LNCaP clone FGC (cell line): ENCODE results near the gene PPM1H.

ENCODE experiments used
- DNase-seq: peaks from one replicate; pipeline ENCODE4 v3.0.0-alpha.2; 2011; ENCODE audit warnings: low read depth
- H3K4me3 ChIP-seq: 2 replicates; pipeline ENCODE4 v1.5.1; 2011; ENCODE audit warnings: mild to moderate bottlenecking, low read depth, low read length, control low read depth
- TF ChIP-seq, protein P1 (sequence below): IDR thresholded peaks from 2 replicates; pipeline ENCODE4 v1.5.1; 2012; ENCODE audit warnings: mild to moderate bottlenecking; ENCODE audit not compliant: control insufficient read depth, insufficient read depth; ENCODE audit errors: extremely low read depth

The PPM1H gene

DNA sequence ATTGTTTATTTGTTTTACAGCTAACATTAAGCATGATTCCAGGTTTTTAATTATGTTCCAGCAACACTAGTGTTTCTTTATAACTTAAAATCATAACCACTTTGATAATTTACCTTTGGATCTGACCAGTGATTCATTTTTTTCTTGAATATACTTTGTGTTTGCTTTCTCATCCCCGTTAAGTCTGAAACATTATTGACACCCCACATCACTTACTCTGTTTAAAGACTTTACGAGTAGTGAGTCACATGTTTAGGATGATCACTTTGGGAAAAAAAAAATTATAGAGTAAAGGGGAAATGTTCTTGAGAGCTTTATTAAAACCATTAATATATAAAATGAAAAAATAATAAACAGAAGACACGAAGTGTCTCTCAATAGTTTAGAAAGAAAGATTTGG is 336.1 kb downstream of the PPM1H start:
- TF ChIP-seq, protein P1, sequence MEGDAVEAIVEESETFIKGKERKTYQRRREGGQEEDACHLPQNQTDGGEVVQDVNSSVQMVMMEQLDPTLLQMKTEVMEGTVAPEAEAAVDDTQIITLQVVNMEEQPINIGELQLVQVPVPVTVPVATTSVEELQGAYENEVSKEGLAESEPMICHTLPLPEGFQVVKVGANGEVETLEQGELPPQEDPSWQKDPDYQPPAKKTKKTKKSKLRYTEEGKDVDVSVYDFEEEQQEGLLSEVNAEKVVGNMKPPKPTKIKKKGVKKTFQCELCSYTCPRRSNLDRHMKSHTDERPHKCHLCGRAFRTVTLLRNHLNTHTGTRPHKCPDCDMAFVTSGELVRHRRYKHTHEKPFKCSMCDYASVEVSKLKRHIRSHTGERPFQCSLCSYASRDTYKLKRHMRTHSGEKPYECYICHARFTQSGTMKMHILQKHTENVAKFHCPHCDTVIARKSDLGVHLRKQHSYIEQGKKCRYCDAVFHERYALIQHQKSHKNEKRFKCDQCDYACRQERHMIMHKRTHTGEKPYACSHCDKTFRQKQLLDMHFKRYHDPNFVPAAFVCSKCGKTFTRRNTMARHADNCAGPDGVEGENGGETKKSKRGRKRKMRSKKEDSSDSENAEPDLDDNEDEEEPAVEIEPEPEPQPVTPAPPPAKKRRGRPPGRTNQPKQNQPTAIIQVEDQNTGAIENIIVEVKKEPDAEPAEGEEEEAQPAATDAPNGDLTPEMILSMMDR = no peak
- no peak overlapping the region for H3K4me3 ChIP-seq
- no peak for DNase-seq

DNA sequence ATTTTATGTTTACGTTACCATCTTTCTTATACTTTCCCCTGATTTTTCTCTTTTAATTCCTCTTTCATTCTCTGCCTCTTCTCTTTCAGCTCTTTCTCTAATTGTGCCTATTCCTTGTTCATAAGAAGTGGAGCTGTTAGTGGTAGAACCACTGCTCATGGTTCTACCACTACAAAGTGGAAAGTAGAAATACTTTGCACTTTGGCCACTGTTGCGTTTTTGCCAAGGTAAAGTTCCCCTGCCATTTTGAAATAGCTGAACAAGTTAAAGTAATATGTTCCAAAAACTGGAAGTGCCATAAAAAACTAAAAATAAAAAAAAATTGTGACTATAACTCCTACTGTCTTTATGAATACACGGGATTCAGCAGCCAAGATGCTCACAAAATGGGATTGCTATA is 337.7 kb downstream of the PPM1H start:
- TF ChIP-seq, protein P1 = no peak
- H3K4me3 ChIP-seq = no peak overlapping the region
- DNase-seq = no peak
